ENCODE data around the gene PAM. TPM values are rescaled to one million over a fixed set of nuclear protein-coding genes. Genes with fewer than 3 reads are reported as not detected.

PAM gene
- total RNA-seq, 1 experiment from 2014 or later: 257 TPM

DNA sequence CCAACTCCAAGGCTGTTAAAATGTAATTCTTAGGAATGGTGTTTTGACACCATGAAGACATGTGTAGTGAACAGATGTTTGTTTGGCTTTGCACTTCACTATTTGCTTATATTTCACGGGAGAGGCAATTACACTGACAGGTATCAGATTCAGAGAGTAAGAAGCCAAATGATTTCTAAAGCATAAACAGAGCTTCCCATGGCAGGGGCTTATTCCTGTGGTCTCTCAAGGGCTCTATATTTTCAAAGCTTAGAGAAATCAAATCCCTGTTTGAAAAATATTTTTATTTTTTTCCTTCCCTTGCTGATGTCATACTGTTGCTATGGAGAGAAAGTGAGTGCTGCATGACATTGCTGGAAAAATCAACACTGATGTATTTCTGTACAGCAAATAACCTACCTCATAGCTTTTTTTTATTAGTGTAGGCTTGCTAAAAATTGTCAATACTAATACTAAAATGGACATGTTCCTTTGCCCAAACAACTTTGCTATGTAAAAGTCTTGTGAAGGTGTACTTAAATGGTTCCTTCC lies 203.4 kb downstream of the PAM start (continued):
- TF ChIP-seq REST (IDR thresholded peaks at IDR 0.05; ENCODE audit: low read depth) (no peak), EZH2 (IDR thresholded peaks at IDR 0.05) (no peak), POLR2AphosphoS5 (IDR thresholded peaks at IDR 0.05; ENCODE audit: low read depth, low read length) (no peak), ZNF274 (IDR thresholded peaks at IDR 0.05; ENCODE audit: low read depth, low read length) (no peak), SIN3A (IDR thresholded peaks at IDR 0.05; ENCODE audit: low read depth) (no peak), SRF (IDR thresholded peaks at IDR 0.05; ENCODE audit: low read depth) (no peak), FOSL1 (IDR thresholded peaks at IDR 0.05; ENCODE audit: low read depth) (no peak)
- TF ChIP-seq, protein P1, sequence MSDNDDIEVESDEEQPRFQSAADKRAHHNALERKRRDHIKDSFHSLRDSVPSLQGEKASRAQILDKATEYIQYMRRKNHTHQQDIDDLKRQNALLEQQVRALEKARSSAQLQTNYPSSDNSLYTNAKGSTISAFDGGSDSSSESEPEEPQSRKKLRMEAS (IDR thresholded peaks at IDR 0.05): no peak
- TF ChIP-seq, protein P2, sequence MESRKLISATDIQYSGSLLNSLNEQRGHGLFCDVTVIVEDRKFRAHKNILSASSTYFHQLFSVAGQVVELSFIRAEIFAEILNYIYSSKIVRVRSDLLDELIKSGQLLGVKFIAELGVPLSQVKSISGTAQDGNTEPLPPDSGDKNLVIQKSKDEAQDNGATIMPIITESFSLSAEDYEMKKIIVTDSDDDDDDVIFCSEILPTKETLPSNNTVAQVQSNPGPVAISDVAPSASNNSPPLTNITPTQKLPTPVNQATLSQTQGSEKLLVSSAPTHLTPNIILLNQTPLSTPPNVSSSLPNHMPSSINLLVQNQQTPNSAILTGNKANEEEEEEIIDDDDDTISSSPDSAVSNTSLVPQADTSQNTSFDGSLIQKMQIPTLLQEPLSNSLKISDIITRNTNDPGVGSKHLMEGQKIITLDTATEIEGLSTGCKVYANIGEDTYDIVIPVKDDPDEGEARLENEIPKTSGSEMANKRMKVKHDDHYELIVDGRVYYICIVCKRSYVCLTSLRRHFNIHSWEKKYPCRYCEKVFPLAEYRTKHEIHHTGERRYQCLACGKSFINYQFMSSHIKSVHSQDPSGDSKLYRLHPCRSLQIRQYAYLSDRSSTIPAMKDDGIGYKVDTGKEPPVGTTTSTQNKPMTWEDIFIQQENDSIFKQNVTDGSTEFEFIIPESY (IDR thresholded peaks at IDR 0.05; ENCODE audit: extremely low read depth, insufficient replicate concordance, low read length): no peak
